Breast epithelium (tissue), 3 donors: ENCODE results near the gene HELZ.

Experiments used
- CTCF ChIP-seq, 3 donors: fragments of 450-650 bp; IDR thresholded peaks; one replicate each; pipeline ENCODE4 v1.5.1; 2016 to 2017; ENCODE audit warnings: antibody characterized with exemption in 3 of 3, mild to moderate bottlenecking in 3 of 3, moderate library complexity in 3 of 3
- POLR2A ChIP-seq: fragments of 450-650 bp; IDR thresholded peaks from one replicate; pipeline ENCODE4 v1.6.1; 2016; ENCODE audit warnings: antibody characterized with exemption, mild to moderate bottlenecking, moderate library complexity
- POLR2AphosphoS5 ChIP-seq, 3 donors: sonication (generic); formaldehyde crosslinking; IDR thresholded peaks; one replicate each; pipeline ENCODE4 v1.6.1; 2017; ENCODE audit warnings: antibody characterized with exemption in 3 of 3

GRCh38 chr17:67068999-67069398 is 176.0 kb downstream of the HELZ start:
- TF ChIP-seq POLR2AphosphoS5 (IDR thresholded peaks at IDR 0.05) (no peak), CTCF (IDR thresholded peaks at IDR 0.05) (no peak), POLR2A (no peak)
